Measurements from ENCODE around the gene TMEM87B. TPM values are rescaled to one million over a fixed set of nuclear protein-coding genes. Genes with fewer than 3 reads are reported as not detected.

The TMEM87B gene
- total and polyA plus RNA-seq, 10 of the 15 experiments (the other 5 are each of a cell fraction or from before 2014, with no cell fraction given): 5.7 to 20.6 (median 12.3) TPM

- in situ Hi-C loops (cut with MboI) (no loop called here), intact Hi-C loops (cut with micrococcal nuclease; ENCODE audit: unreplicated experiment) (no loop called here)
- Histone ChIP-seq H4K20me1 (ENCODE audit: control insufficient read depth, insufficient read depth) (no peaks in the 10 kb centered on the region), H3K4me3 (no peak overlapping the region), H3K9ac (ENCODE audit: control insufficient read depth, insufficient read depth, low read length) (no peak overlapping the region), H3K9me3 (replicated peaks; ENCODE audit: control insufficient read depth, insufficient read depth, low read length) (no peaks in the 10 kb centered on the region), H3K79me2 (ENCODE audit: control insufficient read depth, insufficient read depth, low read length) (no peaks in the 10 kb centered on the region), H3K4me2 (ENCODE audit: control insufficient read depth, insufficient read depth) (no peak overlapping the region), H3K27me3 (replicated peaks in 1 of 2; ENCODE audit: control insufficient read depth in 2 of 2, insufficient read depth in 2 of 2, low read length in 1 of 2) (0 out of 4 replicates have a peak, but pooled peaks cover 0 to 1% of the 10 kb centered on the region in 2 experiments), H3K36me3 (ENCODE audit: control insufficient read depth in 2 of 2, insufficient read depth in 2 of 2, low read length in 1 of 2) (no peaks in the 10 kb centered on the region), H3K27ac (ENCODE audit: control insufficient read depth, insufficient read depth) (no peak overlapping the region), H2AFZ (ENCODE audit: control insufficient read depth, low read depth, low read length) (no peak overlapping the region), H3K4me1 (ENCODE audit: control insufficient read depth, insufficient read depth, low read length) (no peaks in the 10 kb centered on the region)
- FAIRE-seq (no peak), ATAC-seq (no peak), DNase-seq (ENCODE audit: low read depth, low spot score) (no peak)
- ChIA-PET RAD21 (ENCODE audit: unreplicated experiment) (no interaction called here), SMC1A (ENCODE audit: uncharacterized antibody, unreplicated experiment) (no interaction called here), POLR2A (no interaction called here), CTCF (no interaction called here)
- no peak for TF ChIP-seq IKZF2 (IDR thresholded peaks at IDR 0.05)
- TF ChIP-seq RUNX3 (IDR thresholded peaks at IDR 0.05; ENCODE audit: low read length): no peak
- no TSS peak for BruUV-seq (replicated peaks)
- 37% methylated on average over 14 of the region's 14 CpGs for WGBS (ENCODE audit: insufficient coverage, insufficient replicate concordance, low lambda C conversion rate, missing lambda C conversion rate)
Measured at GRCh38 chr2:112166806-112167499, 111.9 kb downstream of the TMEM87B start.

DNA sequence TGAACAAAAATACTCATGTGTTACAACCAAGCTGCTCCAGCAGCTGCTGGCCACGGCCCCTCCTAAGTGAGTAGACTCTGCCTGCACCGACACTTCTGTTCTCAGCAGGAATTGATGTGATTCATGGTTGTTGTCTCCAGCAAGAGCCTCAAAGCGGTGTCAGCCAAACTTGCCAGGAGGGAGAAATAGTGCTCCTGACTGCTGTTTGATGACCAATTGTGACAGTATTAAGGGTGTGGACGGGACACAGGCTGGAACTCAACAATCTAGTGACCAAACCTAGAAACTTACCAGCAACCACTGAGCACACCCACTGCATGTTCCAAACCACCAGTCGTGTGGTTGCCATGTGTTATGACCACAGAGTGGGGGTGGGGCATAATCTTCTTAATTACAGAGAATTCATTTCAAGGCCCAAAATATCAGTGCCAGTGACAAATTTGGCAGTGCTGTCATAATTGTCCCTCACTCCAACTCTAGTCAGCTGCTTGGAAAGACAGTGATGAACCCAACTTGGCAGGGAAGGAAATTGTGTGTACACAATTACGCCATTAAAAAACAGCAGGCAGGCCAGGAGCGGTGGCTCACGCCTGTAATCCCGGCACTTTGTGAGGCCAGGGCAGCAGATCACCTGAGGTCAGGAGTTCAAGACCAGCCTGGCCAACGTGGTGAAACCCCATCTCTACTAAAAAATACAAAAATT, 113.5 kb downstream of the TMEM87B start:
- ATAC-seq: no peak
- POLR2A ChIA-PET: no interaction called here

More for the DNA sequence above, 113.5 kb downstream of the TMEM87B start:
- BruUV-seq (replicated peaks): no TSS peak
- no peak overlapping the region for H3K9ac ChIP-seq (ENCODE audit: control insufficient read depth, insufficient read depth, low read length)
- ChIA-PET CTCF (interaction anchor here (0.6 kb wide), 1 partner anchor 91 kb away, joined by 3 read pairs; no protein-coding TSS in a partner anchor), SMC1A (ENCODE audit: uncharacterized antibody, unreplicated experiment) (no interaction called here), RAD21 (ENCODE audit: unreplicated experiment) (no interaction called here)
- H3K36me3 ChIP-seq (ENCODE audit: control insufficient read depth in 2 of 2, insufficient read depth in 2 of 2, low read length in 1 of 2): no peaks in the 10 kb centered on the region
- intact Hi-C loops (cut with micrococcal nuclease; ENCODE audit: unreplicated experiment) (no loop called here), in situ Hi-C loops (cut with MboI) (no loop called here)
- no peak overlapping the region for H2AFZ ChIP-seq (ENCODE audit: control insufficient read depth, low read depth, low read length)
- no peak overlapping the region for H3K27ac ChIP-seq (ENCODE audit: control insufficient read depth, insufficient read depth)
- FAIRE-seq (no peak), DNase-seq (ENCODE audit: low read depth, low spot score) (no peak)
- no peaks in the 10 kb centered on the region for H3K27me3 ChIP-seq (replicated peaks in 1 of 2; ENCODE audit: control insufficient read depth in 2 of 2, insufficient read depth in 2 of 2, low read length in 1 of 2)
- no peaks in the 10 kb centered on the region for H3K4me1 ChIP-seq (ENCODE audit: control insufficient read depth, insufficient read depth, low read length)
- no peaks in the 10 kb centered on the region for H4K20me1 ChIP-seq (ENCODE audit: control insufficient read depth, insufficient read depth)
- H3K4me3 ChIP-seq: no peak overlapping the region
- H3K79me2 ChIP-seq (ENCODE audit: control insufficient read depth, insufficient read depth, low read length): no peaks in the 10 kb centered on the region
- no peaks in the 10 kb centered on the region for H3K9me3 ChIP-seq (replicated peaks; ENCODE audit: control insufficient read depth, insufficient read depth, low read length)
- H3K4me2 ChIP-seq (ENCODE audit: control insufficient read depth, insufficient read depth): no peak overlapping the region
- TF ChIP-seq MAX (IDR thresholded peaks at IDR 0.05; ENCODE audit: low read depth, low read length) (no peak), MTA3 (IDR thresholded peaks at IDR 0.05; ENCODE audit: borderline replicate concordance, low read length) (no peak), ZNF384 (IDR thresholded peaks at IDR 0.05; ENCODE audit: borderline replicate concordance, low read depth, low read length) (no peak), RAD21 (IDR thresholded peaks at IDR 0.05; ENCODE audit: insufficient read depth, low read depth, low read length) (no peak), MEF2A (IDR thresholded peaks at IDR 0.05; ENCODE audit: insufficient read depth, low read depth, low read length) (no peak), NFYA (IDR thresholded peaks at IDR 0.05; ENCODE audit: borderline replicate concordance, low read depth, low read length) (no peak), HCFC1 (IDR thresholded peaks at IDR 0.05; ENCODE audit: low read length) (no peak), BACH1 (IDR thresholded peaks at IDR 0.05; ENCODE audit: borderline replicate concordance) (no peak), WRNIP1 (IDR thresholded peaks at IDR 0.05; ENCODE audit: borderline replicate concordance, low read depth, low read length) (no peak), IRF3 (IDR thresholded peaks at IDR 0.05) (no peak), GATAD2B (conservative IDR thresholded peaks at IDR 0.05; ENCODE audit: low read depth) (no peak), PAX8 (IDR thresholded peaks at IDR 0.05) (no peak)
- WGBS (ENCODE audit: insufficient coverage, insufficient replicate concordance, low lambda C conversion rate, missing lambda C conversion rate): 62% methylated on average over 10 of the region's 10 CpGs
